Measurements from ENCODE around the gene KCNH4.
"Not testable (repeated sequence)": the region's sequence is repeated elsewhere in the genome, so short reads cannot be mapped to it uniquely, and the experiment has no call there.

Gene KCNH4

DNA sequence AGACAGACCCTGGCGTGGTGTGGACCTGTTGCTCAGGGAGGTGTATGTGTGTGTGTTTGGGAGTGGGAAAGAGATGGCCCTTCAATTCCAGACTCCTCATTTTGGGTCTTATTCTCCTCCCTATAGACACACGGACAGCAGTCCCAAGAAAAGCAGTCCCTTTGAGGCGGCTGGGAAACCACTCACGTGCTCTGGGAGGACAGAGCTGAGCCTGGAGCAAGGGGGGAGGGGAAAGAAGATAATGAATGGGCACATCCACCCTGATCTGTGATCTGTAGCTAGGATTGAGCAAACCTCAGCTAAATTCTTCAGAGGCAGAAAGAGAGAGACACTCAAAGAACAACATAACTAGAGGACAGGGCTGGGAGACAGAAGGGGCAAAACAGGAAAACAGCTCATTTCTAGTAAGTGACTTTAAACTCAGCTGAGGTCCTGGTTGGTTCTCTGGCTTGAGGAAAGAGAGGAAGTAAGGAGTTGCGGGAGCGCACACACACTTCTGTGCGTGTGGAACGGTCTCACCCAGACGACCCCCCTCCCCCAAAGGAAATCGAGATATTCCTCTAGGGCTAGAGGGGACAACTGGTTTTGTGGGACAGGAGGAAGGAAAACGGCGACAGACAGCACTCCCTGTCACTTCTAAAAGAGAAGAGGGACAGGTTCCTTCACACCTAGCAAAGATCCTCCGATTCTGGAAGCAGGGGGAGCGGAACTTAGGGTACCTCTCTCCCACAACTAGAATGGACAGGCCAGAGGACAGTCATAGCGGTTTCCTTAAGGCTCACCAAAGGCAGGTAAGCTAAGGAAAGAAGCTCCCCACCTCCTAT, 26.8 kb downstream of the KCNH4 start:
- no peaks in the 10 kb centered on the region for H3K9me3 Mint-ChIP-seq
- DNase-seq = no peak
- peak in 1 of 2 donors; percentile 2 for ATAC-seq (replicated peaks)
- peaks cover 15 to 18% of the 10 kb centered on the region in 2 donors for H3K36me3 Mint-ChIP-seq
- peak overlapping the region; percentile 97 for H3K27ac Mint-ChIP-seq
- H3K4me1 Mint-ChIP-seq = peaks cover 31 to 51% of the 10 kb centered on the region in 2 donors
- peak overlapping the region; percentile 93 to 98 for H3K4me3 Mint-ChIP-seq
- H3K27me3 Mint-ChIP-seq = no peaks in the 10 kb centered on the region

- Mint-ChIP-seq H3K4me3 (no peak overlapping the region), H3K27ac (peak overlapping the region; percentile 3), H3K9me3 (no peaks in the 10 kb centered on the region), H3K4me1 (peaks cover 16 to 38% of the 10 kb centered on the region in 2 donors), H3K27me3 (no peaks in the 10 kb centered on the region), H3K36me3 (peaks cover 15 to 37% of the 10 kb centered on the region in 2 donors)
- no peak for ATAC-seq (replicated peaks)
- DNase-seq = no peak
Observed at GRCh38 chr17:42146911-42147607, 33.9 kb downstream of the KCNH4 start.

GRCh38 chr17:42143138-42143537, 37.8 kb downstream of the KCNH4 start:
- peaks cover 27 to 40% of the 10 kb centered on the region in 2 donors for H3K4me1 Mint-ChIP-seq
- not testable (repeated sequence) for H3K27me3 Mint-ChIP-seq; H3K27ac Mint-ChIP-seq; H3K9me3 Mint-ChIP-seq; H3K4me3 Mint-ChIP-seq; DNase-seq; ATAC-seq (replicated peaks)
- H3K36me3 Mint-ChIP-seq = peaks cover 15 to 34% of the 10 kb centered on the region in 2 donors

DNA sequence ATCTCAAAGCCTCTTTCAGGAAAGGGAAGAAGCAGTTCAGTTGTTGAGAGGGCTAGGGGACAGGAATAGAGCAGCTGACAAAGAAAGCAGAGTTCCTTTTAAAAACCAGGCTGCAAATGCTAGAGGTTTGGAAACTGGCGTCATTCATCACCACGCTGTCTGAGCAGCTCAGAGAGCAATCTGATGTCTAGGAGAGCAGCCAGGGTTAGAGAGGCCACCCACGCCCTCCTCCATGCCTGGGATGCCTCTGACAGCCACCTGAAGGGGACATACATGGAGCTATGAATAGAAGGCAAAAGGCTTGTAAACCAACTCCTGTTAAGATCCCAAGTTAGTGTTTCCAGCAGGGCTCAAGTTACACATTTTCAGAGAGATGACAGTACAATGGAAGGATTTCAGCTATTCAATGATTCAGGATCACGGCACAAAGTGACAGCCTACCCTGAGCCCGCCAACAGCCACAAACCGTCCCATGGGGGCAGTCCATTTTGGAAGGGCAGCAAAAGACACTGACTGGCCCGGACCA, 38.5 kb downstream of the KCNH4 start:
- no peak overlapping the region for H3K4me3 Mint-ChIP-seq
- peaks cover 15 to 34% of the 10 kb centered on the region in 2 donors for H3K36me3 Mint-ChIP-seq
- H3K27me3 Mint-ChIP-seq = no peaks in the 10 kb centered on the region
- H3K9me3 Mint-ChIP-seq = no peaks in the 10 kb centered on the region
- H3K4me1 Mint-ChIP-seq = peaks cover 28 to 47% of the 10 kb centered on the region in 2 donors
- ATAC-seq (replicated peaks) (no peak), DNase-seq (no peak)
- H3K27ac Mint-ChIP-seq = no peak overlapping the region

DNA sequence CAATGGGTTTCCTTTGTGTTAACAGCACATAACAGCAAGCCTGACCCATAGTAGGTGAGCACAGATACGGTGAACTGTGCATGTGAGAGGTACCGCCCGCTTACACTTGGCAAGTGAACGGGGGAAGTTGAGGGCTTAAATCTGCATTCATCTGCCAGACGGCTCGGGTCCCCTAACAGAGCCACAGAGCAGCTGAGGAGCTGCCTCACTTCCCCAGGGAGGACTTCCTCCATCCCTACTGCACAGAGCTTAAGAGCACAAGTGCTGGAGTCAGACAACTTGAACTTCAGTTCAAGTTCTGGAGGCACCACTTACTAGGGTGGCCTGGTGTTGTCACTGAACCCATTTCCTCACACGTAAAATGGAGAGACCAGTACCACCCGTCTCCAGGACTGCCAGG, 39.6 kb downstream of the KCNH4 start:
- Mint-ChIP-seq H3K9me3 (no peaks in the 10 kb centered on the region), H3K27ac (peak overlapping the region; percentile 25), H3K36me3 (peaks cover 12 to 35% of the 10 kb centered on the region in 2 donors), H3K4me1 (peaks cover 32 to 51% of the 10 kb centered on the region in 2 donors), H3K27me3 (no peaks in the 10 kb centered on the region), H3K4me3 (no peak overlapping the region)
- no peak for ATAC-seq (replicated peaks)
- DNase-seq = no peak

DNA sequence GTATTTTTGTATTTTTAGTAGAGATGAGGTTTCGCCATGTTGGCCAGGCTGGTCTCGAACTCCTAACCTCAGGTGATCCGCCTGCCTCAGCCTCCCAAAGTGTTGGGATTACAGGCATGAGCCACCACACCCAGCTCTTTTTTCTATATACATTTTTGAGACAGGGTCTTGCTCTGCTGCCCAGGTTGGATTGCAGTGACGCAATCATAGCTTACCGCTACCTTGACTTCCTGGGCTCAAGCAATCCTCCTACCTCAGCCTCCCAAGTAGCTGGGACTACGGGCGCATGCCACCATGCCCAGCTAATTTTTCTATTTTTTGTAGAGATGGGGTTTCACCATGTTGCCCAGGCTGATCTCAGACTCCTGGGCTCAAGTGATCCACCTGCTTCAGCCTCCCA, 40.3 kb downstream of the KCNH4 start:
- not testable (repeated sequence) for H3K4me3 Mint-ChIP-seq; DNase-seq; H3K27me3 Mint-ChIP-seq; ATAC-seq (replicated peaks); H3K9me3 Mint-ChIP-seq
- H3K4me1 Mint-ChIP-seq = peaks cover 39 to 58% of the 10 kb centered on the region in 2 donors
- H3K27ac Mint-ChIP-seq = peak overlapping the region; percentile 62
- H3K36me3 Mint-ChIP-seq = peaks cover 11 to 42% of the 10 kb centered on the region in 2 donors

DNA sequence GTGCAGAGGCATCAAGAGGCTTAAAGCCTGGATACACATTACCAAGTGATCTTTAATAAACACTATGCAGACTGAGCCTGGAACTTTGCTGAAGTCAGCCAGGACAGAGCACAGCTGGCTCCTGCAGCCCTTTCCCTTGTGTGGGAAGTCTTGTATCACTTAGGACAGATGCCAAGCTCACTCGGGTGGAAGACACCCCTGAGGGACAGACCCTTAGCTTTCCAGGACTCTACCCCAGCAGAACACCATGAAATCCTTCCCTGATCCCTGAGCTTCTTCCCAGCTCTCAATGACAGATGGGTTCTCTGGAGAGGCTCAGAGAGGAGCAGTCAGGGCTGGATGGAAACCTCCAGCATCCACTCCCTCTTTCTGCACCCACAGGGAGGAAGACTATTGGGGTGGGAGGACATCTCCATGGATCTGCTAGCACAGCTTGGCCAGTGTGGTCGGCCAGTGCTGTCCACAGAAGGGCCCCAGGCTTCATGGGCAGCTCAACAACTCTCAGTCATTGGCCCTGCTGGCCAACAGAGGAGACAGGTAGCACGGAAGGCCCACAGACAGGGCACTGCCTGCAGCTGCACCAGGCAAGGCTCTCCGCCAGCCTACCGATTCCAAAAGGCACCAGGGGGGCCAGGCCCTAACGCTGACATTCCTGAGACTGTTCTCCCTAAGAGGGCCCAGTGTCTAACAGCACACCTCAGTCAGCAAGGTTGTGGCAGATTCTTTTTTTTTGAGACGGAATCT, 42.0 kb downstream of the KCNH4 start:
- Mint-ChIP-seq H3K27me3 (no peaks in the 10 kb centered on the region), H3K27ac (peak overlapping the region; percentile 51), H3K36me3 (peaks cover 10 to 45% of the 10 kb centered on the region in 2 donors), H3K4me1 (peaks cover 44 to 72% of the 10 kb centered on the region in 2 donors), H3K9me3 (no peaks in the 10 kb centered on the region), H3K4me3 (no peak overlapping the region)
- ATAC-seq (replicated peaks) = no peak
- DNase-seq = no peak

DNA sequence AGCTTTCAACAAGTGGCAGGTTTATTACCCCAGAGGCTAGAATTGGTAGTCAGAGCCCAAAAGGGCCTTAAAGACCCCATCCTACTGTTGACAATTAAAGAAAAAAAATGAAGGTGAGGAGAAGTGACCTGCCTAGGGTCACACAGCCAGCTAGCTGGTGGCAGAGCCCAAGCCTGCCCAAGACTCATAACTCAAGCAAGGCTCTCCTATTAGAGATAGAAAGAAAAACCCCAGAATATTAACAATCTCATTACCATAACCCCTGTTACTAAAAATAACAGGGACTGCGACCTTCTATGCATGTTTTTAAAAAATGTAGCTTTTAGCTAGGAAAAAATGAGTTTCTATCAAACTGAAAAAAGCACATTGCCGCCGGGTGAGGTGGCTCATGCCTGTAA, 44.3 kb downstream of the KCNH4 start:
- peaks cover 53 to 82% of the 10 kb centered on the region in 2 donors for H3K4me1 Mint-ChIP-seq
- ATAC-seq (replicated peaks) = peak in 1 of 2 donors; percentile 36
- no peaks in the 10 kb centered on the region for H3K27me3 Mint-ChIP-seq
- DNase-seq = no peak
- peak overlapping the region; percentile 62 for H3K27ac Mint-ChIP-seq
- H3K36me3 Mint-ChIP-seq = peaks cover 18 to 43% of the 10 kb centered on the region in 2 donors
- H3K9me3 Mint-ChIP-seq = no peaks in the 10 kb centered on the region
- no peak overlapping the region for H3K4me3 Mint-ChIP-seq

DNA sequence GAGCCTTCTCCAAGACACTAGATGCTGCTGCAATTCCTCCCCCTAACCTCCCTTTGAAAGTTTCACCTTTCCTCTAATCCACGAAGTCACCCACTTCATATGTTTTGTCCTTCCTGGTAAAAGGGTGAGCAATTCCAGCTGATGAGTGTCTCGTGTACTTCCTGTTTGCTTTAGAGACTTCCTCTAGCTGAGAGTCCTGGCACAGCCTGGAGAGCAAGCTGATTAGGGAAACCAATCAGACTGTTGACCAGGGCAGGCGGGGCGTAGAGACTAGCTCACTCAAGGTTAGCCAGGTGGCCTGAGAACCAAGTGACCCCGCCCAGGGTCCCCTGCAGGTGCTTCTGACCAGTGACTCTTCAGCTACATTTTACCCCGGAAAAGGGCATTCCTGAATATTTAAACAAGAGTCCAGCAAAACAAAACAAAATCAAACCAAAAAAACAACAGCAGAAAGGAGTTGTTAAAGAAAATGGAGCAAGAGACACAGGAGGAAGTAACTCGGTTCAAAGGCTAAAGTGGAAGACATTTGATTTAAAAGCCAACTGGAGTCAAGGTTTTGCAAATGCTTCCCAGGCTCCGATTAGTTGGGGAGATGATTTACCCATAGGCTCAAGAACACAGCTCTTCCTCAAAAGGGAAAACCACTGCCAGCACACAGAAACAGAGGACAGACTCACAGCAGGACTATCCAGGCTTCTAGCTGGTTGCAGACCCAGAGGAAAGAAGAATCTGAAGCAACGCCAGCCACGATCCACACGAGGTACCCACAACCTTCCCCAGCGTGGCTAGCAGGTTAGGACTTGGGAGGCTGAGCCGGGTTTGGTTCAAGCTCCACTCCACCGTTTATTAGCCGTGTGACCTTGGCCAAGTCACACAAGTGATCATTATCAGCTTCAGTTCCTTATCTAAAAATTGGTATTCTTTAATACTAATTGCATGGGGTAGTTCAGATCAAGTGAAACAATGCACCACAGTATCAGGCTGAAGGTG, 45.0 kb downstream of the KCNH4 start:
- no peak for ATAC-seq (replicated peaks)
- Mint-ChIP-seq H3K36me3 (peaks cover 21 to 43% of the 10 kb centered on the region in 2 donors), H3K4me1 (peaks cover 54 to 82% of the 10 kb centered on the region in 2 donors), H3K27me3 (no peaks in the 10 kb centered on the region), H3K4me3 (peak overlapping the region; percentile 48 to 56), H3K9me3 (no peaks in the 10 kb centered on the region), H3K27ac (peak overlapping the region; percentile 84)
- no peak for DNase-seq

GRCh38 chr17:42135151-42135550, 45.8 kb downstream of the KCNH4 start:
- H3K36me3 Mint-ChIP-seq = peaks cover 26 to 48% of the 10 kb centered on the region in 2 donors
- H3K27ac Mint-ChIP-seq = no peak overlapping the region
- ATAC-seq (replicated peaks) = no peak

DNA sequence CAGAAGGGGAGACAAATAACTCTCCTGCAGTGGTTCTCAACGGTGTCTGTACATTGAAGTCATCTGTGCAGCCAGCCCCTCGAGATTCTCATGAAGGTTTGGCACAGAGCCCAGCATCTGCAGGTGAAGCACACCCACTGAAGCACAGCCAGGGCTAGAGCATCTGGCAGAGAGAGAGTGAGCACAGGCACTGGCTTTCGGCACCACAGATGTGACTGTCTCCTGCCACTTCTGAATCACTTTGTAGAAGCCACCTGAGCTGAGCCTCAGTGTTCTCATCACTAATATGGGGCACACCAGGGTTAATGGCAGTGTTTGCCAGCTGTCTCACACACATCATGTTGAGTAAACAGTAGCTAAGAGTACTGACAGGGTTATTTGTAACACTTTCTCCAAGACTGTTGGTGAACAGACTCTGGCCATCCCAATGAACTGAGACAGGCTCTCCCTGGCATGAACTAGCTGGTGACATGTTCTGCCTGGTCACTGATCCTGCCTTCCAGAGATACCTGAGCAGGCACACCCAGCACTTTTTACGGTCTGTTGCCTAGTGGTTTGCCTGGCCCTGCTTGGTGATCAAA, 47.4 kb downstream of the KCNH4 start:
- DNase-seq (peak; percentile 53), ATAC-seq (replicated peaks) (peak; percentile 84 to 93)
- H3K4me3 Mint-ChIP-seq = peak overlapping the region in 1 of 2 donors; percentile 14
- H3K27ac Mint-ChIP-seq = peak overlapping the region; percentile 86
- H3K4me1 Mint-ChIP-seq = peaks cover 51 to 81% of the 10 kb centered on the region in 2 donors
- H3K9me3 Mint-ChIP-seq = no peaks in the 10 kb centered on the region
- peaks cover 33 to 62% of the 10 kb centered on the region in 2 donors for H3K36me3 Mint-ChIP-seq
- no peaks in the 10 kb centered on the region for H3K27me3 Mint-ChIP-seq

More at GRCh38 chr17:42135151-42135550, 45.8 kb downstream of the KCNH4 start:
- no peak overlapping the region for H3K4me3 Mint-ChIP-seq
- no peak for DNase-seq
- H3K4me1 Mint-ChIP-seq = peaks cover 60 to 87% of the 10 kb centered on the region in 2 donors
- no peaks in the 10 kb centered on the region for H3K9me3 Mint-ChIP-seq
- H3K27me3 Mint-ChIP-seq = no peaks in the 10 kb centered on the region

DNA sequence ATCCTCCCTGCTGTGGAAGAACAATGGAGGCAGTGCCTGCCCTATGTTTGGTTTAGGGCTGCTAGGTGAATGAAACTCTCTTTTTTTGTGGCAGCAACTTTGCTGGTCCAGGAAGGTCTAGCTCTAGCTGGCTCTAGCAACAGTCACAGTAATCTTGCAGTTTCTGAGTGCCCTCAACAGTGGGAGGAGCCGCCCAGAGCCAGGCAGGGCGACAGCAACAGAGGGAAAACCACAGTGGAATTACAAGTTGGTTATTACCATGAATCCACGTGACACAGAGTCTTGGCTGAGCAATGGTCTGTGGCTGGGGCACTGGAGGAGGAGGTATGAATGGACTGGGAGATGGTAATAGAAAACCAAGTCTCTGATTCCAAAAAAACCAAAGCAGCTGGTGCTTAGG, 48.0 kb downstream of the KCNH4 start:
- ATAC-seq (replicated peaks) (peak; percentile 62 to 75), DNase-seq (no peak)
- no peaks in the 10 kb centered on the region for H3K9me3 Mint-ChIP-seq
- peaks cover 51 to 78% of the 10 kb centered on the region in 2 donors for H3K4me1 Mint-ChIP-seq
- H3K27me3 Mint-ChIP-seq = no peaks in the 10 kb centered on the region
- H3K27ac Mint-ChIP-seq = peak overlapping the region; percentile 86
- peak overlapping the region; percentile 31 to 56 for H3K4me3 Mint-ChIP-seq
- peaks cover 37 to 65% of the 10 kb centered on the region in 2 donors for H3K36me3 Mint-ChIP-seq

GRCh38 chr17:42131981-42132432, 48.9 kb downstream of the KCNH4 start:
- Mint-ChIP-seq H3K27me3 (no peaks in the 10 kb centered on the region), H3K4me3 (no peak overlapping the region), H3K36me3 (peaks cover 41 to 65% of the 10 kb centered on the region in 2 donors), H3K27ac (no peak overlapping the region), H3K4me1 (peaks cover 52 to 76% of the 10 kb centered on the region in 2 donors), H3K9me3 (no peaks in the 10 kb centered on the region)
- DNase-seq (no peak), ATAC-seq (replicated peaks) (no peak)

Data from stimulated activated naive B cell treated with anti-CD40 and anti-IgM and Interleukin-4, amounts not matched to agents 10 μg/mL and 1 μg/mL and 100 μg/mL, for 72 hours (primary cell).